Neural progenitor cell (in vitro differentiated cells): ENCODE measurements around the gene NODAL. TPM values are rescaled to one million over a fixed set of nuclear protein-coding genes. Genes with fewer than 3 reads are reported as not detected.
A peak's percentile ranks its signal among the peaks of the same experiment; 100 is the strongest.

Experiments used
- DNase-seq: peaks from one replicate; pipeline ENCODE4 v3.0.0-alpha.2; 2016; ENCODE audit warnings: low spot score
- H2AFZ ChIP-seq: fragments of 200-600 bp; sonication (generic); replicated peaks from 2 replicates; pipeline ENCODE4 v1.6.1; 2016; ENCODE audit warnings: antibody characterized with exemption
- H3F3A ChIP-seq: fragments of 200-600 bp; sonication (generic); 2 replicates; pipeline ENCODE4 v1.6.1; 2016; ENCODE audit warnings: antibody characterized with exemption, low read depth
- H3K27ac ChIP-seq: fragments of 200-600 bp; sonication (generic); 2 replicates; pipeline ENCODE4 v1.5.1; 2016; ENCODE audit warnings: mild to moderate bottlenecking
- H3K27me3 ChIP-seq: fragments of 200-600 bp; sonication (generic); 2 replicates; pipeline ENCODE4 v1.6.1; 2016; ENCODE audit warnings: mild to moderate bottlenecking, moderate library complexity
- H3K36me3 ChIP-seq: fragments of 200-600 bp; sonication (generic); 2 replicates; pipeline ENCODE4 v1.5.1; 2016
- H3K4me1 ChIP-seq: fragments of 200-600 bp; sonication (generic); 2 replicates; pipeline ENCODE4 v1.6.1; 2016; ENCODE audit warnings: mixed run types
- H3K4me2 ChIP-seq: fragments of 200-600 bp; sonication (generic); 2 replicates; pipeline ENCODE4 v1.6.1; 2016
- H3K4me3 ChIP-seq: fragments of 200-600 bp; sonication (generic); 2 replicates; pipeline ENCODE4 v1.5.1; 2016
- H3K79me2 ChIP-seq: fragments of 200-600 bp; sonication (generic); 2 replicates; pipeline ENCODE4 v1.6.1; 2016; ENCODE audit warnings: low read depth
- H3K9ac ChIP-seq: fragments of 200-600 bp; sonication (generic); 2 replicates; pipeline ENCODE4 v1.6.1; 2016
- H3K9me3 ChIP-seq: fragments of 200-600 bp; sonication (generic); 2 replicates; pipeline ENCODE4 v1.5.1; 2016; ENCODE audit warnings: low read depth
- H4K20me1 ChIP-seq: fragments of 200-600 bp; sonication (generic); 2 replicates; pipeline ENCODE4 v1.6.1; 2016; ENCODE audit warnings: low read depth
- H3K27ac Mint-ChIP-seq: 3 replicates; pipeline ENCODE4 v1.8.0; 2021; ENCODE audit warnings: mixed read lengths
- H3K27me3 Mint-ChIP-seq: 2 replicates; pipeline ENCODE4 v1.8.0; 2022; ENCODE audit warnings: low read depth, mild to moderate bottlenecking, inconsistent platforms, moderate library complexity, mixed read lengths; ENCODE audit not compliant: insufficient read depth
- H3K36me3 Mint-ChIP-seq: 3 replicates; pipeline ENCODE4 v1.8.0; 2021; ENCODE audit warnings: mixed read lengths
- H3K4me1 Mint-ChIP-seq: 3 replicates; pipeline ENCODE4 v1.8.0; 2021; ENCODE audit warnings: mixed read lengths
- H3K4me3 Mint-ChIP-seq: 3 replicates; pipeline ENCODE4 v1.8.0; 2021; ENCODE audit warnings: mild to moderate bottlenecking, moderate library complexity, mixed read lengths
- H3K9me3 Mint-ChIP-seq: 3 replicates; pipeline ENCODE4 v1.8.0; 2020; ENCODE audit warnings: mixed read lengths
- EZH2 ChIP-seq: fragments of 200-600 bp; sonication (generic); IDR thresholded peaks from 2 replicates; pipeline ENCODE4 v1.6.1; 2017; ENCODE audit warnings: antibody characterized with exemption, mild to moderate bottlenecking, moderate library complexity
- EZH2phosphoT487 ChIP-seq: fragments of 200-600 bp; sonication (generic); IDR thresholded peaks from 2 replicates; pipeline ENCODE4 v1.6.1; 2017; ENCODE audit warnings: antibody characterized with exemption
- total RNA-seq: library from RNA; depleted of rRNA; stranded (reverse); fragments of >200 nt; gene quantifications from 2 replicates; pipeline ENCODE4 v1.2.3, GENCODE V29; 2015; ENCODE audit warnings: low replicate concordance
- TF ChIP-seq, protein P1 (sequence below): fragments of 200-600 bp; sonication (generic); IDR thresholded peaks from 2 replicates; pipeline ENCODE4 v1.5.1; 2017; ENCODE audit warnings: antibody characterized with exemption, mild to moderate bottlenecking

NODAL gene
- total RNA-seq, 1 donor from 2014 or later, result not detected

DNA sequence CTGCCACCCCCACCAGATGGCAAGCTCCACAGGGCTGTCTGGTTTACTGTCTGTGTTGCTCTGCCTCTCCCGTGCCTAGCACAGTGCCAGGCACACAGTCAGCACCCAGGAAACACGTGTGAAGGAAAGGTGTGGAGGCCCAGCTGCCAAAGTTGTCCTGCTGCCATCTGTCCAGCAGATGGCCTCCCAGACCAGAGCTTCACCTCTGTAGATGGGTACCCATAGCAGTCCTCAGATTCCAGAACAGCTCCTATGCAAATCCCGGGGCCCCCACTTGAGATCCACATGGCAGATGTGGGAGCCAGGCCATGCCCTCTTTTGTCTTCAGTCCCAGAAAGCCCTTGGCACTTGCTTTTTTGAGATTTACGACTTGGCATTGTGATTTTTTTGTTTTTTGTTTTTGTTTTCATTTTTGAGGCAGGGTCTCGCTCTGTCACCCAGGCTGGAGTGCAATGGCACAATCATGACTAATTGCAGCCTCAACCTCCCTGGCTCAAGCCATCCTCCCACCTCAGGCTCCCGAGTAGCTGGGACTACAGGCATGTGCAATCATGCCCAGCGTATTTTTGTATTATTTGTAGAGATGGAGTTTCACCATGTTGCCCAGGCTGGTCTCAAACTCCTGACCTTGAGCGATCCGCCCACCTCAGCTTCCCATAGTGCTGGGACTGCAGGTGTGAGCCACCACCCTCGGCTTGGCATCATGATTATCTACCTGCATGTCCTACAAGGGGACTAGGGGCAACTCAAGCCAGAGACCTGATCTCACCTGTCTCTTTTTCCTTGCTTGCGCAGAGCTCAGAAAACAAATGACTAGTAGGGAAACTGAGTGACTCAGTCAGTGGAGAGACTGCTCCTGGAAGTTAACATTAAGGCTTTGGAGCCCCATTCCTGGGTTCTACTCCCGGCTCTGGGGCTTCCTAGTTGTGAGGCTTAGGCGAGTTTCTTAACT, 20.2 kb upstream of the NODAL start:
- no peaks in the 10 kb centered on the region for H3K9me3 ChIP-seq
- H3K36me3 Mint-ChIP-seq, result no peaks in the 10 kb centered on the region
- peak; percentile 77 for DNase-seq
- H3K4me2 ChIP-seq, result no peak overlapping the region
- peaks cover 22% of the 10 kb centered on the region for H3K4me1 ChIP-seq
- no peaks in the 10 kb centered on the region for H3K9me3 Mint-ChIP-seq
- H3K4me1 Mint-ChIP-seq, result peaks cover 32% of the 10 kb centered on the region
- no peaks in the 10 kb centered on the region for H3K36me3 ChIP-seq
- no peak overlapping the region for H3K27ac Mint-ChIP-seq
- TF ChIP-seq, protein P1, sequence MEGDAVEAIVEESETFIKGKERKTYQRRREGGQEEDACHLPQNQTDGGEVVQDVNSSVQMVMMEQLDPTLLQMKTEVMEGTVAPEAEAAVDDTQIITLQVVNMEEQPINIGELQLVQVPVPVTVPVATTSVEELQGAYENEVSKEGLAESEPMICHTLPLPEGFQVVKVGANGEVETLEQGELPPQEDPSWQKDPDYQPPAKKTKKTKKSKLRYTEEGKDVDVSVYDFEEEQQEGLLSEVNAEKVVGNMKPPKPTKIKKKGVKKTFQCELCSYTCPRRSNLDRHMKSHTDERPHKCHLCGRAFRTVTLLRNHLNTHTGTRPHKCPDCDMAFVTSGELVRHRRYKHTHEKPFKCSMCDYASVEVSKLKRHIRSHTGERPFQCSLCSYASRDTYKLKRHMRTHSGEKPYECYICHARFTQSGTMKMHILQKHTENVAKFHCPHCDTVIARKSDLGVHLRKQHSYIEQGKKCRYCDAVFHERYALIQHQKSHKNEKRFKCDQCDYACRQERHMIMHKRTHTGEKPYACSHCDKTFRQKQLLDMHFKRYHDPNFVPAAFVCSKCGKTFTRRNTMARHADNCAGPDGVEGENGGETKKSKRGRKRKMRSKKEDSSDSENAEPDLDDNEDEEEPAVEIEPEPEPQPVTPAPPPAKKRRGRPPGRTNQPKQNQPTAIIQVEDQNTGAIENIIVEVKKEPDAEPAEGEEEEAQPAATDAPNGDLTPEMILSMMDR, result peak; percentile 85
- TF ChIP-seq EZH2phosphoT487, result no peak
- peaks cover 29% of the 10 kb centered on the region for H3K27me3 Mint-ChIP-seq
- H3K9ac ChIP-seq, result no peak overlapping the region
- peaks cover 44% of the 10 kb centered on the region for H3K27me3 ChIP-seq
- no peak overlapping the region for H2AFZ ChIP-seq
- H3K4me3 Mint-ChIP-seq, result no peak overlapping the region
- peaks cover 27% of the 10 kb centered on the region for H3F3A ChIP-seq
- no peaks in the 10 kb centered on the region for H3K79me2 ChIP-seq
- peaks cover 17% of the 10 kb centered on the region for H4K20me1 ChIP-seq
- H3K27ac ChIP-seq, result no peak overlapping the region
- H3K4me3 ChIP-seq, result no peak overlapping the region

DNA sequence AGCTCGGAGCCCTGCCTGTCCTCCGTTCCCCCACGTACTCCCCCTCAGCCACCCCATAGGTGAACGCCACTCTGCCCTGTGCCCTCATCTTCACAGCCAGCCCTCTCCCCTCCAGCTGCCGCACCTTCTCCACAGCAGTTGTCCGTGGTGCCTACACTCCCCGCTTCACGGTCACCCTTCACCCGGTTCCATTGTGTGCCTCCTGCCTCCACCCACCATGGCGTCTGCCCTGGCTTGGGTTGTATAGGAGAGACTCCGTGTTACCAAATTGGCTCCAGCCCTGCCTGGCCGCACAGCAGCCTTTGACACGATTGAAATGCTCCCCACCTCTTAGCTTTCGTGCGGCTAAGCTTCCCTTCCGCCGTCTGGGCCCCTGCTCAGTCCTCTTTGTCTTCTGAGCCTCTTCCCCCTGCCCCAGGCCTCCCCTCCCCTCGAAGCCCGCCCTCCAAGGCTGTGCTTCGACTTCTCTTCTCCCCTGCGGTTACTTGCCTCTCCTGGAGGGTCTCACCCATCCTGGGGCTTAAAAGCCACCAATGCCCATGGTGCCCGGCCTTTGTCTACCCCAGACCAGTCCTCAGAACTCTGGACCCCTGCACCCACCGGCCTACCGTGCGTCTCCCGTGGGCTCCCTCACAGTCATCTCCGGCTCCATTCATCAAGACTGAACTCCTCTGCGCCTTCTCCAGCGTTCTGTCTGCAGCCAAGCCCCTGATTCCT, 18.5 kb upstream of the NODAL start:
- Mint-ChIP-seq H3K27me3 (peaks cover 35% of the 10 kb centered on the region), H3K4me3 (peak overlapping the region; percentile 81), H3K27ac (peak overlapping the region; percentile 18), H3K36me3 (no peaks in the 10 kb centered on the region), H3K9me3 (no peaks in the 10 kb centered on the region), H3K4me1 (peaks cover 34% of the 10 kb centered on the region)
- no peaks in the 10 kb centered on the region for H3K9me3 ChIP-seq
- H3K27me3 ChIP-seq, result peaks cover 61% of the 10 kb centered on the region
- peak overlapping the region; percentile 42 for H2AFZ ChIP-seq
- H3K4me3 ChIP-seq, result peak overlapping the region; percentile 60
- no peaks in the 10 kb centered on the region for H3K79me2 ChIP-seq
- DNase-seq, result peak; percentile 76
- H4K20me1 ChIP-seq, result peaks cover 25% of the 10 kb centered on the region
- no peak overlapping the region for H3K9ac ChIP-seq
- H3K36me3 ChIP-seq, result no peaks in the 10 kb centered on the region
- no peak overlapping the region for H3K27ac ChIP-seq
- TF ChIP-seq, protein P1, result no peak
- no peak for TF ChIP-seq EZH2phosphoT487
- H3K4me1 ChIP-seq, result peaks cover 26% of the 10 kb centered on the region
- H3F3A ChIP-seq, result peaks cover 33% of the 10 kb centered on the region
- peak overlapping the region; percentile 95 for H3K4me2 ChIP-seq

DNA sequence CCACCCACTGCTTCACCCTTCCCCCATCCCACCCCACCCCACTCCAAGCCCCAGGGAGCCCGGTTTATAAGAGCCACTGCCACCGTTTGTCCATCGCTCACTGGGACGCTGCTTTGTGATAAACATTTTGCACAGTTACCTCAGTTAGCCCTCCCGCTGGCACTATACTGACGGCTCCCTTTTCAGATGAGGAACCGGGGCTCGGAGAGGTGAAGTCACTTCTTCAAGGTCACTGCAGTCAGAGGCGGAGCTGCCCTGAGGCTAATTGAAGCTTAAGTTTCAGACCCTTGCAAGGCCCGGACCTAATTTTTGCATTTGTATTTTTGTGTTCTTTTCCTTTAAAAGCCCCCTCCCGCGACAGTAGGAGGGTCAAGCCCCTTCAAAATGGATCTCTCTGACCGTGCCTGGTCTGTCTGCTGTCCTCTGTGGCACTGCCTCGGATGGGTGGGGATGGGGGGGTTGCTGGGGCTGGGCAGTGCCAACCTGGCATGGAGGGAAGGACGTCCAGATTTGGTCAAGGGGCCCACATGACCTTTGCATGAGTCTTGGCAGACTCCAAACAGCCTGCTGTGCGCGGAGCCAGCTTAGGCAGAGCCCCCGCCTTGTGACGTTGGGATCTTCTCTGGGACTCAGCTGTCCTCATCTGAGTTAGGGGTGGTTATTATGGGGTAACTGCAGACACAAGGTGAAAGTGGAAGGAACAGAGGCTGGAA, 17.7 kb upstream of the NODAL start:
- Histone ChIP-seq H4K20me1 (peaks cover 25% of the 10 kb centered on the region), H2AFZ (no peak overlapping the region), H3F3A (peaks cover 36% of the 10 kb centered on the region), H3K36me3 (no peaks in the 10 kb centered on the region), H3K4me2 (peak overlapping the region; percentile 95), H3K4me1 (peaks cover 26% of the 10 kb centered on the region), H3K9ac (no peak overlapping the region), H3K4me3 (peak overlapping the region; percentile 60), H3K27ac (no peak overlapping the region), H3K79me2 (no peaks in the 10 kb centered on the region), H3K27me3 (peaks cover 68% of the 10 kb centered on the region), H3K9me3 (no peaks in the 10 kb centered on the region)
- Mint-ChIP-seq H3K9me3 (no peaks in the 10 kb centered on the region), H3K27ac (no peak overlapping the region), H3K36me3 (no peaks in the 10 kb centered on the region), H3K4me1 (peaks cover 34% of the 10 kb centered on the region), H3K27me3 (peaks cover 35% of the 10 kb centered on the region), H3K4me3 (peak overlapping the region; percentile 81)
- no peak for TF ChIP-seq EZH2phosphoT487
- TF ChIP-seq EZH2, result no peak
- TF ChIP-seq, protein P1, result no peak
- DNase-seq, result peak; percentile 42
